Fibroblast of the aortic adventitia (primary cell): Measurements from ENCODE around the gene PIGU. TPM values are rescaled to one million over a fixed set of nuclear protein-coding genes. Genes with fewer than 3 reads are reported as not detected.
"Not testable (repeated sequence)": the region's sequence is repeated elsewhere in the genome, so short reads cannot be mapped to it uniquely, and the experiment has no call there.

Experiments
- DNase-seq: peaks from one replicate; pipeline ENCODE4 v3.0.0-alpha.2; 2010; ENCODE audit warnings: low read depth
- H3K4me3 ChIP-seq: 2 replicates; pipeline ENCODE4 v1.5.1; 2011; ENCODE audit warnings: low read depth, mild to moderate bottlenecking, control low read depth, low read length, moderate library complexity
- total RNA-seq: library from RNA; depleted of rRNA; stranded (reverse); fragments of >200 nt; gene quantifications from 2 replicates; pipeline ENCODE4 v1.2.3, GENCODE V29; 2012; ENCODE audit warnings: low replicate concordance
- TF ChIP-seq, protein P1 (sequence below): IDR thresholded peaks from 2 replicates; pipeline ENCODE4 v1.5.1; 2011; ENCODE audit warnings: mild to moderate bottlenecking, low read length, control low read depth, inconsistent platforms; ENCODE audit not compliant: insufficient read depth

The PIGU gene
- total RNA-seq, 1 donor, result 21.1 TPM

DNA sequence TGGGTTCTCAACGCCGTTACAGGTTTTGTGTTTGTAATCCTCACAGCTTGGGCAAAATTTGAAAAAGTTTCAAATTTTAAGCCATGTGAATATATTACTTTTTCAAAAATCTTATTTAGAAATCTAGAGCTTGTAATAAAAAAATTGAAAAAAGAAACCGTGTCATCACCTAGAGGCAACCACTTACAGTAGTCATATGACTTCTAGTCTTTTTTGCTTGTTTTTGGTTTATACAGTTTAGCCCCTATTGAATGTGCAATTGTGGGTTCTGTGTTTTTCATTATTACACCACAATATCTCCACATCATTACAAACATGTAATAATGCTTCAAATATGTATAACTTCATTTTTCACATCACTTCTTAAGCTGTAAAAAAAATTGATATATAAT lies 159.8 kb downstream of the PIGU start:
- peak; percentile 20 for DNase-seq
- H3K4me3 ChIP-seq, result peak overlapping the region; percentile 88
- TF ChIP-seq, protein P1, sequence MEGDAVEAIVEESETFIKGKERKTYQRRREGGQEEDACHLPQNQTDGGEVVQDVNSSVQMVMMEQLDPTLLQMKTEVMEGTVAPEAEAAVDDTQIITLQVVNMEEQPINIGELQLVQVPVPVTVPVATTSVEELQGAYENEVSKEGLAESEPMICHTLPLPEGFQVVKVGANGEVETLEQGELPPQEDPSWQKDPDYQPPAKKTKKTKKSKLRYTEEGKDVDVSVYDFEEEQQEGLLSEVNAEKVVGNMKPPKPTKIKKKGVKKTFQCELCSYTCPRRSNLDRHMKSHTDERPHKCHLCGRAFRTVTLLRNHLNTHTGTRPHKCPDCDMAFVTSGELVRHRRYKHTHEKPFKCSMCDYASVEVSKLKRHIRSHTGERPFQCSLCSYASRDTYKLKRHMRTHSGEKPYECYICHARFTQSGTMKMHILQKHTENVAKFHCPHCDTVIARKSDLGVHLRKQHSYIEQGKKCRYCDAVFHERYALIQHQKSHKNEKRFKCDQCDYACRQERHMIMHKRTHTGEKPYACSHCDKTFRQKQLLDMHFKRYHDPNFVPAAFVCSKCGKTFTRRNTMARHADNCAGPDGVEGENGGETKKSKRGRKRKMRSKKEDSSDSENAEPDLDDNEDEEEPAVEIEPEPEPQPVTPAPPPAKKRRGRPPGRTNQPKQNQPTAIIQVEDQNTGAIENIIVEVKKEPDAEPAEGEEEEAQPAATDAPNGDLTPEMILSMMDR, result no peak

GRCh38 chr20:34516247-34517113 lies 160.4 kb downstream of the PIGU start, which contains the start of gene DYNLRB1:
DYNLRB1 (plus strand) TSS chr20:34516422; CDS start chr20:34516459, 37 bp downstream.
- DNase-seq, result peak; percentile 98
- H3K4me3 ChIP-seq, result peak within 1 kb of the TSS; percentile 88
- TF ChIP-seq, protein P1, result no peak

DNA sequence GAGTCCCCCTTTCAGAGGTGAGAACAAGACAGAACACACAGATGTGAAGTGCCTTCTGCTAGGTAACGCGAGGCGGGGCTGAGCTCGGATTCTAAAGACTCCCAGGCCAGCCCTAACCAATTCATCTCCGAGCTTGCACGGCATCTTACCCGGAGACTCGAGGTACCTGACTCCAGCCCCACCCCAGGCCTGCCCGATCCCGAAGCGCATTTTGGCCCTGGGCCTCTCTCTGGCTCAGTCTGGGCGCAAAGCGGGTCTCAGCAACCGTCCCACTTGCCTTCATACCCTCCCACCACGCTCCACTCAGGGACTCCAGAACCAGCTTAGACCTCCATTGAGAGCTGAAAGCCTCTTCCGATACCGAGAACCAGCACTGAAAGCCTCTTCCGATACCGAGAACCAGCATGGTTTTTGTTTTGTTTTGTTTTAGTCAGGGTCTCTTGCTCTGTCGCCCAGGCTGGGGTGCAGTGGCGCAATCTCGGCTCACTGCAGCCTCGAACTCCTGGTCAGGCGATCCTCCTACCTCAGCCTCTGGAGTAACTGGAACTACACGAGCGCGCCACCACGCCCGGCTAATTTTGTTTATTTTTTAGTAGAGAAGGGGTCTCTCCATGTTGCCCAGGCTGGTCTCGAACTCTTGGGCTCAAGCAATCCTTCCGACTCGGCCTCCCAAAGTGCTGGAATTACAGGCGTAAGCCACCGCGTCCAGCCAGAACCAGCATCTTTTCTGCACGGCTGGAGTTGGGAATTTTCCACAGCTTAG lies 161.2 kb downstream of the PIGU start:
- TF ChIP-seq, protein P1, result no peak
- peak overlapping the region; percentile 88 for H3K4me3 ChIP-seq
- DNase-seq, result no peak

DNA sequence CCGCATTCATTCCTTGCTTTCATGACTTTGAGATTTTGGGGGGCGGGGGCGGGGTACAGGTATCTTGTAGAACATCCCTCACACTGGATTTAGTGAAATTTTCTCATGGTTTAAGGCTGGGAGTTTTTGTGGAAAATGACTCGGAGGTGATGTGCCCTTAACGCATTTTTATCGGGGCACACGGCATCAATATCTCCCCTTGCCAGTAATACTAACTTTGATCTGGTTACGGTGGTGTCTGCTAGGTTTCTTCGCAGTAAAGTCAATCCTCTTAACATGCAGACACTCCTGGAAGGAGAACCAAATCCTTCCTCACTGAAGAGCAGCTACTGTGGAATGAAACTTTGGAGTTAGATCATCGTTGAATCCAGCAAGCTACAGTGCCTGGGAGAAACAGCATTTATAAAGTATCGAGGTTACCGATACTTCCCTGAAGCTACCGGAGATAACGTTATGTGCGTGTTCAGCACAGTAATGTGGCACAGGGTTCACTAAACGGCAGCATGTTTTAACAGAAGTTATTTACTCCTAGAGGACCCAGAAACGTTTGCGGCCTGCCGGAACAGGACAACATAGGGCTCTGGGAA lies 161.9 kb downstream of the PIGU start:
- H3K4me3 ChIP-seq, result peak overlapping the region; percentile 88
- TF ChIP-seq, protein P1, result no peak
- no peak for DNase-seq

DNA sequence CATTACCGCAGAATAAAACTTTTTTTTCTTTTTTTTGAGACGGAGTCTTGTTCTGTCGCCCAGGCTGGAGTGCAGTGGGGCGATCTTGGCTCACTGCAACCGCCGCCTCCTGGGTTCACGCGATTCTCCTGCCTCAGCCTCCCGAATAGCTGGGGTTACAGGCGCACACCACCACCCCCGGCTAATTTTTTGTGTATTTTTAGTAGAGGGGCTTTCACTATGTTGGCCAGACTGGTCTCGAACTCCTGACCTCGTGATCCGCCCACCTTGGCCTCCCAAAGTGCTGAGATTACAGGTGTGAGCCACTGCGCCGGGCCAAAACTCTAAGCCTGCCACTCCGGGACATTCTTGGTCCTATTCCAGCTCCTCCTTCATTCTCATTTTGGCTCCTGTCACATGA lies 162.9 kb downstream of the PIGU start:
- DNase-seq, H3K4me3 ChIP-seq: not testable (repeated sequence)

GRCh38 chr20:34512955-34513419 lies 163.9 kb downstream of the PIGU start:
- TF ChIP-seq, protein P1, result no peak
- DNase-seq, result no peak
- no peak overlapping the region for H3K4me3 ChIP-seq
